Tibial nerve (tissue), 3 donors: Measurements from ENCODE around the gene RSRP1.

Experiments
- CTCF ChIP-seq, 5 experiments: fragments of 200-600 bp in 3 of 5; fragments of 450-650 bp in 2 of 5; sonication (generic) in 3 of 5; IDR thresholded peaks; one replicate each; pipeline ENCODE4 v1.5.1; 2016 to 2019; ENCODE audit warnings: antibody characterized with exemption in 5 of 5, mild to moderate bottlenecking in 3 of 5, moderate library complexity in 2 of 5
- POLR2A ChIP-seq, 2 donors: fragments of 450-650 bp; IDR thresholded peaks; one replicate each; pipeline ENCODE4 v1.6.1; 2017; ENCODE audit warnings: antibody characterized with exemption in 2 of 2, mild to moderate bottlenecking in 2 of 2, moderate library complexity in 2 of 2

GRCh38 chr1:25222606-25223005, 24.6 kb downstream of the RSRP1 start:
- TF ChIP-seq CTCF (IDR thresholded peaks at IDR 0.05) (no peak), POLR2A (IDR thresholded peaks at IDR 0.05) (no peak)
